NCI-H82 treated with DMSO at 0.1 percent for 48 hours (cell line): ENCODE measurements around the gene SV2B.

Experiments
- DNase-seq: peaks from one replicate; lab custom pipeline; 2025; ENCODE audit not compliant: unreplicated experiment; lab: John Stamatoyannopoulos, UW

SV2B gene

GRCh38 chr15:91227117-91227516 lies 127.1 kb downstream of the SV2B start:
- peak; percentile 22 for DNase-seq

GRCh38 chr15:91227766-91228165 lies 127.7 kb downstream of the SV2B start:
- DNase-seq, result no peak

- DNase-seq, result no peak
Measured at GRCh38 chr15:91228383-91228782, 128.3 kb downstream of the SV2B start.

- no peak for DNase-seq
Measured at GRCh38 chr15:91228890-91229289, 128.8 kb downstream of the SV2B start.

GRCh38 chr15:91231703-91232102 lies 131.6 kb downstream of the SV2B start:
- no peak for DNase-seq

- no peak for DNase-seq
Measured at GRCh38 chr15:91234759-91235158, 134.7 kb downstream of the SV2B start.

GRCh38 chr15:91235376-91235775 lies 135.3 kb downstream of the SV2B start:
- DNase-seq, result no peak

GRCh38 chr15:91237445-91237844 lies 137.4 kb downstream of the SV2B start:
- DNase-seq, result no peak

GRCh38 chr15:91238644-91239425 lies 138.8 kb downstream of the SV2B start:
- DNase-seq, result no peak

- no peak for DNase-seq
Measured at GRCh38 chr15:91243826-91244225, 143.8 kb downstream of the SV2B start.

- DNase-seq, result no peak
Measured at GRCh38 chr15:91244919-91245318, 144.9 kb downstream of the SV2B start.

GRCh38 chr15:91246998-91247397 lies 146.9 kb downstream of the SV2B start:
- DNase-seq, result no peak

- no peak for DNase-seq
Measured at GRCh38 chr15:91249591-91249990, 149.5 kb downstream of the SV2B start.

GRCh38 chr15:91252322-91252721 lies 152.3 kb downstream of the SV2B start:
- DNase-seq, result no peak

GRCh38 chr15:91252756-91253155 lies 152.7 kb downstream of the SV2B start:
- no peak for DNase-seq

- DNase-seq, result no peak
Measured at GRCh38 chr15:91253605-91254004, 153.5 kb downstream of the SV2B start.

- no peak for DNase-seq
Measured at GRCh38 chr15:91254766-91255165, 154.7 kb downstream of the SV2B start.

- no peak for DNase-seq
Measured at GRCh38 chr15:91255670-91256192, 155.7 kb downstream of the SV2B start.

- DNase-seq, result no peak
Measured at GRCh38 chr15:91257746-91258414, 157.8 kb downstream of the SV2B start.

- DNase-seq, result no peak
Measured at GRCh38 chr15:91258415-91258759, 158.3 kb downstream of the SV2B start.

- no peak for DNase-seq
Measured at GRCh38 chr15:91259077-91259476, 159.0 kb downstream of the SV2B start.

- no peak for DNase-seq
Measured at GRCh38 chr15:91261345-91261744, 161.3 kb downstream of the SV2B start.
